ENCODE measurements around the gene PSG7. TPM values are rescaled to one million over a fixed set of nuclear protein-coding genes. Genes with fewer than 3 reads are reported as not detected.
"Not testable (repeated sequence)": the region's sequence is repeated elsewhere in the genome, so short reads cannot be mapped to it uniquely, and the experiment has no call there.

PSG7 gene
- total RNA-seq, 2 donors from 2014 or later, result not detected

GRCh38 chr19:42879613-42880012 is 57.4 kb downstream of the PSG7 start, which contains the start of gene PSG1:
PSG1 (minus strand) TSS chr19:42879713; CDS start chr19:42879581, 132 bp downstream.
- H3K9ac ChIP-seq (ENCODE audit: extremely low read depth, low read length, poor library complexity, severe bottlenecking), result no peak within 1 kb of the TSS
- H3K4me3 ChIP-seq (ENCODE audit: low read length), result no peak within 1 kb of the TSS
- Mint-ChIP-seq H3K9me3 (peaks cover 97% of the 10 kb centered on the region), H3K4me3 (no peak within 1 kb of the TSS), H3K27ac (no peak within 1 kb of the TSS), H3K27me3 (ENCODE audit: insufficient read depth) (peaks cover 3% of the 10 kb centered on the region), H3K36me3 (ENCODE audit: low read depth) (peaks cover 2% of the 10 kb centered on the region), H3K4me1 (no peaks in the 10 kb centered on the region)
- WGBS, 2 experiments (ENCODE audit: insufficient coverage in 1 of 2, insufficient read length in 1 of 2), result 57 to 69% methylated on average over 1 to 2 of the region's 2 CpGs
- H3K4me1 ChIP-seq (ENCODE audit: control insufficient read depth, insufficient read depth, low read length), result no peaks in the 10 kb centered on the region
- no peaks in the 10 kb centered on the region for H3K36me3 ChIP-seq (ENCODE audit: control insufficient read depth, insufficient read depth, low read length)
- no peaks in the 10 kb centered on the region for H3K27me3 ChIP-seq (ENCODE audit: control insufficient read depth, insufficient read depth, low read length, poor library complexity, severe bottlenecking)
- H3K27ac ChIP-seq (ENCODE audit: low read depth, low read length), result no peak within 1 kb of the TSS
- TF ChIP-seq CTCF (conservative IDR thresholded peaks at IDR 0.05), result no peak
- H3K9me3 ChIP-seq (ENCODE audit: control insufficient read depth, low read length), result no peaks in the 10 kb centered on the region
- DNase-seq, result no peak

GRCh38 chr19:42876596-42876995 is 60.4 kb downstream of the PSG7 start:
- H3K4me1 ChIP-seq (ENCODE audit: control insufficient read depth, insufficient read depth, low read length); H3K4me1 Mint-ChIP-seq; H3K36me3 Mint-ChIP-seq (ENCODE audit: low read depth); H3K36me3 ChIP-seq (ENCODE audit: control insufficient read depth, insufficient read depth, low read length); H3K9ac ChIP-seq (ENCODE audit: extremely low read depth, low read length, poor library complexity, severe bottlenecking); H3K27me3 Mint-ChIP-seq (ENCODE audit: insufficient read depth); H3K27me3 ChIP-seq (ENCODE audit: control insufficient read depth, insufficient read depth, low read length, poor library complexity, severe bottlenecking); H3K4me3 ChIP-seq (ENCODE audit: low read length); H3K27ac Mint-ChIP-seq; H3K27ac ChIP-seq (ENCODE audit: low read depth, low read length); H3K4me3 Mint-ChIP-seq; DNase-seq; H3K9me3 ChIP-seq (ENCODE audit: control insufficient read depth, low read length): not testable (repeated sequence)
- peaks cover 97% of the 10 kb centered on the region for H3K9me3 Mint-ChIP-seq

- H3K4me3 Mint-ChIP-seq; H3K9ac ChIP-seq (ENCODE audit: extremely low read depth, low read length, poor library complexity, severe bottlenecking); H3K27me3 Mint-ChIP-seq (ENCODE audit: insufficient read depth); H3K9me3 ChIP-seq (ENCODE audit: control insufficient read depth, low read length); H3K36me3 Mint-ChIP-seq (ENCODE audit: low read depth); H3K4me1 ChIP-seq (ENCODE audit: control insufficient read depth, insufficient read depth, low read length); H3K27me3 ChIP-seq (ENCODE audit: control insufficient read depth, insufficient read depth, low read length, poor library complexity, severe bottlenecking); H3K36me3 ChIP-seq (ENCODE audit: control insufficient read depth, insufficient read depth, low read length); H3K4me3 ChIP-seq (ENCODE audit: low read length); H3K27ac ChIP-seq (ENCODE audit: low read depth, low read length); DNase-seq; H3K27ac Mint-ChIP-seq; H3K4me1 Mint-ChIP-seq: not testable (repeated sequence)
- H3K9me3 Mint-ChIP-seq, result peaks cover 97% of the 10 kb centered on the region
- WGBS, 2 experiments (ENCODE audit: insufficient coverage in 1 of 2, insufficient read length in 1 of 2), result 84 to 100% methylated on average over 1 of the region's 1 CpG
Measured at GRCh38 chr19:42875881-42876280, 61.1 kb downstream of the PSG7 start.

- not testable (repeated sequence) for H3K4me3 ChIP-seq (ENCODE audit: low read length); H3K36me3 Mint-ChIP-seq (ENCODE audit: low read depth); H3K27me3 ChIP-seq (ENCODE audit: control insufficient read depth, insufficient read depth, low read length, poor library complexity, severe bottlenecking); H3K27me3 Mint-ChIP-seq (ENCODE audit: insufficient read depth); H3K9ac ChIP-seq (ENCODE audit: extremely low read depth, low read length, poor library complexity, severe bottlenecking); H3K36me3 ChIP-seq (ENCODE audit: control insufficient read depth, insufficient read depth, low read length); H3K27ac ChIP-seq (ENCODE audit: low read depth, low read length); H3K4me1 ChIP-seq (ENCODE audit: control insufficient read depth, insufficient read depth, low read length); H3K4me3 Mint-ChIP-seq; DNase-seq; H3K4me1 Mint-ChIP-seq; H3K27ac Mint-ChIP-seq; H3K9me3 ChIP-seq (ENCODE audit: control insufficient read depth, low read length)
- 75 to 100% methylated on average over 1 to 2 of the region's 4 CpGs for WGBS, 2 experiments (ENCODE audit: insufficient coverage in 1 of 2, insufficient read length in 1 of 2)
- peaks cover 97% of the 10 kb centered on the region for H3K9me3 Mint-ChIP-seq
Measured at GRCh38 chr19:42874901-42875813, 61.9 kb downstream of the PSG7 start.

GRCh38 chr19:42874136-42874535 is 62.9 kb downstream of the PSG7 start:
- peaks cover 97% of the 10 kb centered on the region for H3K9me3 Mint-ChIP-seq

More at GRCh38 chr19:42874136-42874535, 62.9 kb downstream of the PSG7 start:
- H3K27ac Mint-ChIP-seq; H3K9me3 ChIP-seq (ENCODE audit: control insufficient read depth, low read length); H3K27me3 ChIP-seq (ENCODE audit: control insufficient read depth, insufficient read depth, low read length, poor library complexity, severe bottlenecking); H3K27me3 Mint-ChIP-seq (ENCODE audit: insufficient read depth); H3K4me1 Mint-ChIP-seq; H3K27ac ChIP-seq (ENCODE audit: low read depth, low read length); H3K4me1 ChIP-seq (ENCODE audit: control insufficient read depth, insufficient read depth, low read length); H3K9ac ChIP-seq (ENCODE audit: extremely low read depth, low read length, poor library complexity, severe bottlenecking); H3K4me3 ChIP-seq (ENCODE audit: low read length); H3K4me3 Mint-ChIP-seq; H3K36me3 ChIP-seq (ENCODE audit: control insufficient read depth, insufficient read depth, low read length); H3K36me3 Mint-ChIP-seq (ENCODE audit: low read depth); DNase-seq: not testable (repeated sequence)
- WGBS, 2 experiments (ENCODE audit: insufficient coverage in 1 of 2, insufficient read length in 1 of 2), result 89 to 91% methylated on average over 3 of the region's 3 CpGs
